ENCODE measurements around the gene TARBP1.
"Not testable (repeated sequence)": the region's sequence is repeated elsewhere in the genome, so short reads cannot be mapped to it uniquely, and the experiment has no call there.

- TF ChIP-seq, protein P1, sequence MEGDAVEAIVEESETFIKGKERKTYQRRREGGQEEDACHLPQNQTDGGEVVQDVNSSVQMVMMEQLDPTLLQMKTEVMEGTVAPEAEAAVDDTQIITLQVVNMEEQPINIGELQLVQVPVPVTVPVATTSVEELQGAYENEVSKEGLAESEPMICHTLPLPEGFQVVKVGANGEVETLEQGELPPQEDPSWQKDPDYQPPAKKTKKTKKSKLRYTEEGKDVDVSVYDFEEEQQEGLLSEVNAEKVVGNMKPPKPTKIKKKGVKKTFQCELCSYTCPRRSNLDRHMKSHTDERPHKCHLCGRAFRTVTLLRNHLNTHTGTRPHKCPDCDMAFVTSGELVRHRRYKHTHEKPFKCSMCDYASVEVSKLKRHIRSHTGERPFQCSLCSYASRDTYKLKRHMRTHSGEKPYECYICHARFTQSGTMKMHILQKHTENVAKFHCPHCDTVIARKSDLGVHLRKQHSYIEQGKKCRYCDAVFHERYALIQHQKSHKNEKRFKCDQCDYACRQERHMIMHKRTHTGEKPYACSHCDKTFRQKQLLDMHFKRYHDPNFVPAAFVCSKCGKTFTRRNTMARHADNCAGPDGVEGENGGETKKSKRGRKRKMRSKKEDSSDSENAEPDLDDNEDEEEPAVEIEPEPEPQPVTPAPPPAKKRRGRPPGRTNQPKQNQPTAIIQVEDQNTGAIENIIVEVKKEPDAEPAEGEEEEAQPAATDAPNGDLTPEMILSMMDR (IDR thresholded peaks at IDR 0.05 in 4 of 5, conservative IDR thresholded peaks at IDR 0.05 in 1 of 5): not testable (repeated sequence)
- TF ChIP-seq POLR2A (IDR thresholded peaks at IDR 0.05): not testable (repeated sequence)
Observed at GRCh38 chr1:234399515-234399914, 79.5 kb downstream of the TARBP1 start.

Data from gastrocnemius medialis (tissue), 4 donors.